BJ (cell line): ENCODE data around the gene IMPG1. TPM values are rescaled to one million over a fixed set of nuclear protein-coding genes. Genes with fewer than 3 reads are reported as not detected.

Experiments
- CTCF ChIA-PET: fragments of 350-600 bp; formaldehyde crosslinking; extraction: SDS; loops from one replicate; lab custom pipeline; 2021; ENCODE audit warnings: antibody characterized with exemption, inconsistent platforms; lab: Yijun Ruan, JAX
- POLR2A ChIA-PET: fragments of 300-600 bp; sonication (Branson Sonifier 250); formaldehyde crosslinking; extraction: SDS; loops from one replicate; lab custom pipeline; 2021; ENCODE audit warnings: antibody characterized with exemption; lab: Charles Lee
- DNase-seq: peaks from one replicate; pipeline ENCODE4 v3.0.0-alpha.2; 2011; ENCODE audit warnings: low read depth
- H3K27me3 ChIP-seq: 2 replicates; pipeline ENCODE4 v1.6.0; 2011; ENCODE audit warnings: low read length; ENCODE audit not compliant: control insufficient read depth, insufficient read depth
- H3K36me3 ChIP-seq: 2 replicates; pipeline ENCODE4 v1.5.1; 2011; ENCODE audit warnings: low read length; ENCODE audit not compliant: control insufficient read depth, insufficient read depth
- H3K4me3 ChIP-seq: 2 replicates; pipeline ENCODE4 v1.5.1; 2011; ENCODE audit warnings: low read depth, mild to moderate bottlenecking, control low read depth, low read length
- CTCF ChIP-seq: IDR thresholded peaks from 2 replicates; pipeline ENCODE4 v1.5.1; 2011; ENCODE audit warnings: low read depth, mild to moderate bottlenecking, control low read depth, inconsistent platforms, low read length, moderate library complexity; ENCODE audit not compliant: insufficient read depth
- polyA plus RNA-seq: library from polyadenylated mRNA; depleted of rRNA; stranded (reverse); fragments of >200 nt; gene quantifications from 2 replicates; pipeline ENCODE4 v1.2.3, GENCODE V29; 2011

IMPG1 gene
- polyA plus RNA-seq, 1 experiment = not detected

DNA sequence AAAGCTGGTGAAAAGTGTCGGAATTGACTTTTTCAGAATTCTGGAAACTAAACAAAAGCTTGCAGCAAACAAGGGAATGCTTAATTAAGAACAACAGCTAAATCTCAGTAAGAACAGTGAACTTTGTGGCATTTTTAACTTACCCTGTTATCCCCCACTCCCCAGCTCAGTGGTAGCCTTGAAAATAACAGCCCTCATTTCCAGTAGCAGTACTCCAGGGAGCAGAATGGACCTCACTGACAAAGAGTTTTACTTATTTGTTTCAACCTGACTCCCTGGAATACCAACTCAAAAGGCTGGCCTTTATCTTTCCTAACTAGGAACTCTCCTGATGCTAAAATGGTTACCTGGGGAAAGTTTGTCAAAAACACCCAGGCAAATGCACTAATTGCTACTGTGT is 108.9 kb downstream of the IMPG1 start:
- Histone ChIP-seq H3K27me3 (no peaks in the 10 kb centered on the region), H3K36me3 (no peaks in the 10 kb centered on the region), H3K4me3 (no peak overlapping the region)
- POLR2A ChIA-PET = no interaction called here
- no peak for DNase-seq
- CTCF ChIA-PET = interaction anchor here (1.4 kb wide), 1 partner anchor 21 kb away, joined by 4 read pairs; no protein-coding TSS in a partner anchor
- no peak for TF ChIP-seq CTCF

DNA sequence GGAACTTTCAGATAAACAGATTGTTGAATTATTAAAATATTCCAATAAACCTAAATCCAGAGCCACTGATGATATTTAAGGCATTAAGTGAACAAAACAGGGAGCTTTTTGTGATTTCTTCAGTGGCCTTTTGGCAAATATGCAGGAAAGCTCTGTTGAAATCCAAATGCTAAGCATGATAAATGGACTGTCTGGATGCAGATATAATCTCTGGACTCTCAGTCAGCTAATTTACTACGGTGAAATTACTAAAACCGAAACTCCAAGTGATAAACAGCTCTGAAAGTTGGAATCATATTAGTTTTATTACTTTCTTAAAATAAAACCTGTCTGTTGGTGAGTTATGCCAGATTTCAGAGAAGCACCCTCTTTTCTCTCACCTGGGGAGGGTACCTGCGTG is 120.3 kb downstream of the IMPG1 start:
- no peak for DNase-seq
- POLR2A ChIA-PET = no interaction called here
- Histone ChIP-seq H3K4me3 (no peak overlapping the region), H3K36me3 (no peaks in the 10 kb centered on the region), H3K27me3 (no peaks in the 10 kb centered on the region; the same call in 1 of the 2 replicates)
- no peak for TF ChIP-seq CTCF
- CTCF ChIA-PET = interaction anchor here (0.6 kb wide), 1 partner anchor 57 kb away, joined by 3 read pairs; no protein-coding TSS in a partner anchor

- no peak for TF ChIP-seq CTCF
- ChIA-PET POLR2A (no interaction called here), CTCF (no interaction called here)
- Histone ChIP-seq H3K4me3 (no peak overlapping the region), H3K27me3 (peaks cover 3% of the 10 kb centered on the region), H3K36me3 (no peaks in the 10 kb centered on the region)
- DNase-seq = no peak
These were observed 124.5 kb downstream of the IMPG1 start for GRCh38 chr6:75947935-75948334.

DNA sequence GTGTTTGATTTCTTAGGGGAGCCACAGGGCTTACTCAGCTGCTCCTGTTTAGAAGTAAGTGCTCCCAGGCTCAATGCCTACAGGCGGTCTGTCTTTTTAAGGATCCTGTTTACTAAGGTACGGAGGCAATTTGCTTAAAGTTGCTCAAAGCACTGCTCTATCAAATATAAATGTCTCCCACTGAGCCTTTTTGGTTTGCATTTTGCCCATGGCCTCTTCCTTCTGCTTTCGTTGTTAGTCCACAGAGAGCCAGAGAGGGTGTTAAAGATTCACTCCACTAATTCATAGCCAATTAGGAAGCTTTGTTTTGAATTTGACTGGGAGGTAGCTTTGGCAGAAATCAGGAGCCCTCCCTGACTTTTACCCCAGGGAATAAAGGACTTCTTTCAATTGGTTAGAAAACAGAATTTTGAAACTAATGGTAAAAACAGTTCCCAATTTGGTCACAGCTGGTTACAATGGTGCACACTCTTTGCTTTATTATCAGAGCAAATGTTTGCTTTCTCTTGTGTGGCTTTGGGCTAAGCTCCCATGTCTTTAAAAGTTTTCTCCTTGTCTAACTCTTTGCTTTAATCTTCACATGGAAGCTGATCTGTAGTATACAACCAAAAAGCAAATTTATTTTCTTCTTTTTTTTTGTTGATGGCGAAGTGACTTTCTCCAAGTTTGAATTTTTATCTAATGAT is 126.2 kb downstream of the IMPG1 start:
- no peak for TF ChIP-seq CTCF
- ChIA-PET CTCF (no interaction called here), POLR2A (no interaction called here)
- Histone ChIP-seq H3K27me3 (peaks cover 3% of the 10 kb centered on the region), H3K36me3 (no peaks in the 10 kb centered on the region), H3K4me3 (no peak overlapping the region)
- DNase-seq = no peak

DNA sequence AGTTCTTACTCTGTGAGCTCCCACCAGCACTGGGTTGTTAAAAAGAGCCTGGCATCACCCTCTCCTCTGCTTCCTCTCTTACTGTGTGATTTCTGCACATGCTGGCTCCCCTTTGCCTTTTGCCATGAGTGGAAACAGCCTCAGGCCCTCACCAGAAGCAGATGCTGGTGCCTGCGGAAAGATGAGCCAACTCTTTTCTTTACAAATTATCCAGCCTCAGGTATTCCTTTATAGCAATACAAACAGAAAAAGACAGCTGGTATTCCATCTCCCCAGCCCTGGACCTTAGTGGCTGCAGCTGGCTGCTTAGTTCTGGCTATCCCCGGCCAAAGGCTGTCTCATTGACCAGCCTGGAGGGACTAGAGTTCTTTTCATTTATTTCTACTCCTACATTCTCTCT is 129.1 kb downstream of the IMPG1 start:
- ChIA-PET CTCF (interaction anchor here (0.7 to 2.3 kb wide), 2 partner anchors 9 to 26 kb away, joined by 3 to 12 read pairs; no protein-coding TSS in a partner anchor), POLR2A (no interaction called here)
- DNase-seq = no peak
- H3K4me3 ChIP-seq = no peak overlapping the region
- no peak for TF ChIP-seq CTCF
- no peaks in the 10 kb centered on the region for H3K36me3 ChIP-seq
- H3K27me3 ChIP-seq = peaks cover 3% of the 10 kb centered on the region
